HepG2 (cell line): ENCODE measurements around the gene TMEM223.

Experiments
- CTCF ChIP-seq: sonication (generic); formaldehyde crosslinking; IDR thresholded peaks from 2 replicates; pipeline ENCODE4 v1.5.0; 2020; ENCODE audit warnings: mild to moderate bottlenecking, missing genetic modification reagents, moderate library complexity
- FOXK2 ChIP-seq: fragments of 450-650 bp; IDR thresholded peaks from 2 replicates; pipeline ENCODE4 v1.6.1; 2016
- FOXP1 ChIP-seq, 2 experiments: fragments of 450-650 bp in 1 of 2; IDR thresholded peaks; 2 replicates each; pipeline ENCODE4 v1.6.1; 2017 to 2018; ENCODE audit warnings: antibody characterized with exemption in 1 of 2
- MAX ChIP-seq: IDR thresholded peaks from 2 replicates; pipeline ENCODE4 v1.6.1; 2012; ENCODE audit warnings: inconsistent platforms
- POLR2A ChIP-seq, 2 experiments: IDR thresholded peaks; 2 replicates each; pipeline ENCODE4 v1.6.1; 2011; ENCODE audit warnings: low read depth in 2 of 2, low read length in 2 of 2, mild to moderate bottlenecking in 1 of 2, moderate library complexity in 1 of 2; ENCODE audit not compliant: insufficient read depth in 1 of 2
- PRDM10 ChIP-seq: sonication (generic); formaldehyde crosslinking; IDR thresholded peaks from 2 replicates; pipeline ENCODE4 v1.4.0; 2020; ENCODE audit warnings: low read depth, missing genetic modification reagents
- SNAPC5 ChIP-seq: sonication (generic); formaldehyde crosslinking; IDR thresholded peaks from 2 replicates; pipeline ENCODE4 v1.8.1; 2023; ENCODE audit warnings: mild to moderate bottlenecking, missing genetic modification reagents, borderline replicate concordance
- SPEN ChIP-seq: sonication (generic); formaldehyde crosslinking; IDR thresholded peaks from 2 replicates; pipeline ENCODE4 v1.5.1; 2020; ENCODE audit warnings: low read depth, mild to moderate bottlenecking, missing genetic modification reagents
- ZFP36 ChIP-seq: fragments of 150-350 bp; IDR thresholded peaks from 2 replicates; pipeline ENCODE4 v1.6.1; 2018; ENCODE audit warnings: borderline replicate concordance, low read length, low read depth; ENCODE audit not compliant: partially characterized antibody
- ZFX ChIP-seq: sonication (generic); formaldehyde crosslinking; IDR thresholded peaks from 2 replicates; pipeline ENCODE4 v1.4.0; 2020; ENCODE audit warnings: mild to moderate bottlenecking, low read depth, missing genetic modification reagents, moderate library complexity

GRCh38 chr11:62788991-62789390 is 2.8 kb downstream of the TMEM223 start:
- TF ChIP-seq ZFP36 (no peak), MAX (no peak), PRDM10 (CRISPR knock-in tag) (no peak), SPEN (CRISPR knock-in tag) (no peak), POLR2A (IDR thresholded peaks at IDR 0.05; ENCODE audit: insufficient read depth in 1 of 2, low read depth in 2 of 2, low read length in 2 of 2) (peak in 1 of 2 experiments; percentile 38; a peak in 1 of 4 replicates), FOXP1 (IDR thresholded peaks at IDR 0.05) (no peak), FOXP1 (CRISPR knock-in tag; IDR thresholded peaks at IDR 0.05) (no peak), ZFX (CRISPR knock-in tag) (no peak), FOXK2 (no peak), SNAPC5 (CRISPR knock-in tag) (no peak), CTCF (CRISPR knock-in tag) (no peak)
